Brain microvascular endothelial cell (primary cell): ENCODE results near the gene TRAPPC11.

Experiments
- DNase-seq: peaks from one replicate; pipeline ENCODE4 v3.0.0-alpha.2; 2020
- H3K27ac ChIP-seq: fragments of 250-450 bp; sonication (Bioruptor Pico); 2 replicates; pipeline ENCODE4 v1.5.1; 2020; ENCODE audit warnings: mild to moderate bottlenecking, moderate library complexity
- H3K27me3 ChIP-seq: fragments of 250-450 bp; sonication (Bioruptor Pico); replicated peaks from 2 replicates; pipeline ENCODE4 v1.5.1; 2020; ENCODE audit warnings: mild to moderate bottlenecking
- H3K36me3 ChIP-seq: fragments of 250-450 bp; sonication (Bioruptor Pico); replicated peaks from 2 replicates; pipeline ENCODE4 v1.5.1; 2020; ENCODE audit warnings: mild to moderate bottlenecking
- H3K4me3 ChIP-seq: 2 replicates; pipeline ENCODE4 v1.5.1; 2011; ENCODE audit warnings: low read depth, mild to moderate bottlenecking, control low read depth, low read length, moderate library complexity
- CTCF ChIP-seq: IDR thresholded peaks from 2 replicates; pipeline ENCODE4 v1.5.1; 2011; ENCODE audit warnings: low read depth, mild to moderate bottlenecking, moderate library complexity, low read length, control low read depth, inconsistent platforms; ENCODE audit errors: missing control alignments
- in situ Hi-C: cut with HindIII; loops from 2 replicates; pipeline ENCODE4 v1.10.0; 2017; ENCODE audit warnings: low sequenced_read_pairs, low pct_ligation_motif_present

TRAPPC11 gene

GRCh38 chr4:183627979-183628588 lies 31.0 kb upstream of the TRAPPC11 start:
- DNase-seq = no peak
- in situ Hi-C loops = no loop called here
- no peak overlapping the region for H3K27ac ChIP-seq
- H3K4me3 ChIP-seq = no peak overlapping the region
- no peak for TF ChIP-seq CTCF
- no peaks in the 10 kb centered on the region for H3K36me3 ChIP-seq
- H3K27me3 ChIP-seq = no peaks in the 10 kb centered on the region

- DNase-seq = no peak
Observed at GRCh38 chr4:183631577-183632198, 27.4 kb upstream of the TRAPPC11 start.

GRCh38 chr4:183632689-183633088 lies 26.4 kb upstream of the TRAPPC11 start:
- TF ChIP-seq CTCF = no peak
- no peaks in the 10 kb centered on the region for H3K27me3 ChIP-seq

More at GRCh38 chr4:183631577-183632198, 27.4 kb upstream of the TRAPPC11 start:
- in situ Hi-C loops = no loop called here
- no peak overlapping the region for H3K27ac ChIP-seq
- H3K36me3 ChIP-seq = no peaks in the 10 kb centered on the region
- TF ChIP-seq CTCF = no peak
- H3K27me3 ChIP-seq = no peaks in the 10 kb centered on the region
- H3K4me3 ChIP-seq = no peak overlapping the region

GRCh38 chr4:183633476-183634400 lies 25.4 kb upstream of the TRAPPC11 start:
- no peaks in the 10 kb centered on the region for H3K27me3 ChIP-seq
- no peak for TF ChIP-seq CTCF
- DNase-seq = no peak
- no peaks in the 10 kb centered on the region for H3K36me3 ChIP-seq
- no peak overlapping the region for H3K27ac ChIP-seq
- in situ Hi-C loops = no loop called here
- no peak overlapping the region for H3K4me3 ChIP-seq

More at GRCh38 chr4:183632689-183633088, 26.4 kb upstream of the TRAPPC11 start:
- no peak for DNase-seq
- in situ Hi-C loops = no loop called here
- Histone ChIP-seq H3K36me3 (no peaks in the 10 kb centered on the region), H3K4me3 (no peak overlapping the region), H3K27ac (no peak overlapping the region)

GRCh38 chr4:183635321-183635720 lies 23.8 kb upstream of the TRAPPC11 start:
- Histone ChIP-seq H3K36me3 (no peaks in the 10 kb centered on the region), H3K27ac (no peak overlapping the region), H3K27me3 (no peaks in the 10 kb centered on the region), H3K4me3 (no peak overlapping the region)
- no peak for TF ChIP-seq CTCF
- DNase-seq = no peak
- in situ Hi-C loops = no loop called here
